MCF 10A (cell line): ENCODE measurements around the gene ADK. TPM values are rescaled to one million over a fixed set of nuclear protein-coding genes. Genes with fewer than 3 reads are reported as not detected.

Experiments
- BruUV-seq: library from RNA; stranded (reverse); fragments of 400-500 nt; replicated peaks from 2 replicates; lab custom pipeline; 2021; lab: Mats Ljungman, UMichigan
- CTCF ChIA-PET: fragments of 300-600 bp; sonication (Branson Sonifier 250); formaldehyde crosslinking; extraction: SDS; loops from one replicate; lab custom pipeline; 2021; ENCODE audit warnings: antibody characterized with exemption, inconsistent platforms; lab: Yijun Ruan, JAX
- POLR2A ChIA-PET: fragments of 300-600, 350-650 bp; sonication (Branson Sonifier 250); formaldehyde crosslinking; extraction: SDS; loops from one replicate; lab custom pipeline; 2020; ENCODE audit warnings: antibody characterized with exemption, inconsistent platforms; lab: Yijun Ruan, JAX
- DNase-seq: peaks from one replicate; pipeline ENCODE4 v3.0.0-alpha.2; 2018; ENCODE audit not compliant: unreplicated experiment
- H3K27ac Mint-ChIP-seq: one replicate; pipeline ENCODE4 v1.8.0; 2022; ENCODE audit warnings: mild to moderate bottlenecking, low read depth, mixed read lengths; ENCODE audit not compliant: unreplicated experiment
- H3K27me3 Mint-ChIP-seq: one replicate; pipeline ENCODE4 v1.8.0; 2022; ENCODE audit warnings: mixed read lengths; ENCODE audit not compliant: insufficient read depth, unreplicated experiment
- H3K36me3 Mint-ChIP-seq: one replicate; pipeline ENCODE4 v1.8.0; 2022; ENCODE audit warnings: mild to moderate bottlenecking, moderate library complexity, mixed read lengths; ENCODE audit not compliant: insufficient read depth, unreplicated experiment
- H3K4me1 Mint-ChIP-seq: one replicate; pipeline ENCODE4 v1.8.0; 2022; ENCODE audit warnings: mixed read lengths; ENCODE audit not compliant: insufficient read depth, unreplicated experiment
- H3K4me3 Mint-ChIP-seq: one replicate; pipeline ENCODE4 v1.8.0; 2022; ENCODE audit warnings: mild to moderate bottlenecking, moderate library complexity, mixed read lengths; ENCODE audit not compliant: unreplicated experiment
- H3K9me3 Mint-ChIP-seq: one replicate; pipeline ENCODE4 v1.8.0; 2022; ENCODE audit warnings: mixed read lengths; ENCODE audit not compliant: unreplicated experiment
- CTCF ChIP-seq: fragments of 200-600 bp; IDR thresholded peaks from one replicate; pipeline ENCODE4 v1.8.0; 2022; ENCODE audit warnings: antibody characterized with exemption, mild to moderate bottlenecking; ENCODE audit not compliant: unreplicated experiment
- intact Hi-C: fragments of 100-400 bp; cut with micrococcal nuclease; formaldehyde crosslinking; loops from 2 replicates; pipeline ENCODE4 v1.14.1; 2022
- total RNA-seq: library from RNA; stranded (reverse); gene quantifications from 2 replicates; pipeline ENCODE4 v1.2.3, GENCODE V29; 2022

ADK gene
- total RNA-seq, 1 experiment from 2014 or later: 98.6 TPM

GRCh38 chr10:74373059-74373458, 222.0 kb downstream of the ADK start:
- intact Hi-C loops: no loop called here
- no peak for TF ChIP-seq CTCF
- no TSS peak for BruUV-seq
- ChIA-PET POLR2A (interaction anchor here (1.3 kb wide), 1 partner anchor 9 kb away, joined by 4 read pairs; no protein-coding TSS in a partner anchor), CTCF (no interaction called here)
- H3K36me3 Mint-ChIP-seq: peaks cover 30% of the 10 kb centered on the region
- H3K4me3 Mint-ChIP-seq: no peak overlapping the region
- H3K27ac Mint-ChIP-seq: no peak overlapping the region
- H3K4me1 Mint-ChIP-seq: no peaks in the 10 kb centered on the region
- DNase-seq: no peak
- no peaks in the 10 kb centered on the region for H3K9me3 Mint-ChIP-seq
- no peaks in the 10 kb centered on the region for H3K27me3 Mint-ChIP-seq

- no peak overlapping the region for H3K27ac Mint-ChIP-seq
- no peaks in the 10 kb centered on the region for H3K4me1 Mint-ChIP-seq
Observed at GRCh38 chr10:74377476-74377875, 226.5 kb downstream of the ADK start.

GRCh38 chr10:74379474-74379873, 228.5 kb downstream of the ADK start:
- no peak for DNase-seq
- H3K4me1 Mint-ChIP-seq: peaks cover 5% of the 10 kb centered on the region
- no peaks in the 10 kb centered on the region for H3K9me3 Mint-ChIP-seq
- intact Hi-C loops: no loop called here
- H3K27ac Mint-ChIP-seq: no peak overlapping the region
- ChIA-PET POLR2A (interaction anchor here (0.9 kb wide), 1 partner anchor 33 kb away, joined by 3 read pairs; no protein-coding TSS in a partner anchor), CTCF (interaction anchor here (0.7 kb wide), 1 partner anchor 53 kb away, joined by 3 read pairs; no protein-coding TSS in a partner anchor)
- no peaks in the 10 kb centered on the region for H3K27me3 Mint-ChIP-seq
- no TSS peak for BruUV-seq
- H3K36me3 Mint-ChIP-seq: no peaks in the 10 kb centered on the region
- TF ChIP-seq CTCF: no peak
- no peak overlapping the region for H3K4me3 Mint-ChIP-seq

More at GRCh38 chr10:74377476-74377875, 226.5 kb downstream of the ADK start:
- peaks cover 7% of the 10 kb centered on the region for H3K36me3 Mint-ChIP-seq
- no peaks in the 10 kb centered on the region for H3K9me3 Mint-ChIP-seq
- DNase-seq: no peak
- no peaks in the 10 kb centered on the region for H3K27me3 Mint-ChIP-seq
- H3K4me3 Mint-ChIP-seq: no peak overlapping the region
- intact Hi-C loops: no loop called here
- CTCF ChIA-PET: interaction anchor here (0.7 kb wide), 1 partner anchor 37 kb away, joined by 5 read pairs; no protein-coding TSS in a partner anchor
- TF ChIP-seq CTCF: no peak
- no TSS peak for BruUV-seq
- POLR2A ChIA-PET: interaction anchor here (0.7 kb wide), 1 partner anchor 29 kb away, joined by 3 read pairs; no protein-coding TSS in a partner anchor

- H3K36me3 Mint-ChIP-seq: no peaks in the 10 kb centered on the region
- no peak for DNase-seq
- BruUV-seq: no TSS peak
- no peaks in the 10 kb centered on the region for H3K9me3 Mint-ChIP-seq
- peaks cover 5% of the 10 kb centered on the region for H3K4me1 Mint-ChIP-seq
- no peaks in the 10 kb centered on the region for H3K27me3 Mint-ChIP-seq
- CTCF ChIA-PET: no interaction called here
- intact Hi-C loops: no loop called here
- H3K4me3 Mint-ChIP-seq: no peak overlapping the region
- no peak for TF ChIP-seq CTCF
- no peak overlapping the region for H3K27ac Mint-ChIP-seq
- POLR2A ChIA-PET: no interaction called here
Observed at GRCh38 chr10:74380795-74381194, 229.8 kb downstream of the ADK start.
